ENCODE measurements around the gene ACLY.
"Not testable (repeated sequence)": the region's sequence is repeated elsewhere in the genome, so short reads cannot be mapped to it uniquely, and the experiment has no call there.

The ACLY gene

DNA sequence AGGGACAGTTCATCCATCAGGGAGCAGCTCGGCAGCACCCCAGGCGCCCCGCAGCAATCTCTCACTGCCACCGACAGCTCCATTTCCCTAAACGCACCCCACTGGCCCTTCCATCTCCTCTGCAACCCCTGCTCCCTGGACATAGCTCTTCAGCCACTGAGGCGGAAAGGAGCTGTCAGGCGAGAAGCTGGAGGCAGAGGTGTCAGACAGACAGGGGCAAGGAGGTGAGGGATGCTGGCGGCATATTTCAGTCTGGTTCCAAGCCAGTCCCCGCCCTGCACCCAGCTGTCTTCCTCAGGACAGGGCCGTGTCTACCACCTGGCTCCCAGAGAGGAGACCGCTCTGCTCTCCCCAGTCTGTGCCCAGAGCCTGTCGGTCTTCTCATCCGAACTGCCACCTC is 9.7 kb downstream of the ACLY start:
- no peak for DNase-seq

DNA sequence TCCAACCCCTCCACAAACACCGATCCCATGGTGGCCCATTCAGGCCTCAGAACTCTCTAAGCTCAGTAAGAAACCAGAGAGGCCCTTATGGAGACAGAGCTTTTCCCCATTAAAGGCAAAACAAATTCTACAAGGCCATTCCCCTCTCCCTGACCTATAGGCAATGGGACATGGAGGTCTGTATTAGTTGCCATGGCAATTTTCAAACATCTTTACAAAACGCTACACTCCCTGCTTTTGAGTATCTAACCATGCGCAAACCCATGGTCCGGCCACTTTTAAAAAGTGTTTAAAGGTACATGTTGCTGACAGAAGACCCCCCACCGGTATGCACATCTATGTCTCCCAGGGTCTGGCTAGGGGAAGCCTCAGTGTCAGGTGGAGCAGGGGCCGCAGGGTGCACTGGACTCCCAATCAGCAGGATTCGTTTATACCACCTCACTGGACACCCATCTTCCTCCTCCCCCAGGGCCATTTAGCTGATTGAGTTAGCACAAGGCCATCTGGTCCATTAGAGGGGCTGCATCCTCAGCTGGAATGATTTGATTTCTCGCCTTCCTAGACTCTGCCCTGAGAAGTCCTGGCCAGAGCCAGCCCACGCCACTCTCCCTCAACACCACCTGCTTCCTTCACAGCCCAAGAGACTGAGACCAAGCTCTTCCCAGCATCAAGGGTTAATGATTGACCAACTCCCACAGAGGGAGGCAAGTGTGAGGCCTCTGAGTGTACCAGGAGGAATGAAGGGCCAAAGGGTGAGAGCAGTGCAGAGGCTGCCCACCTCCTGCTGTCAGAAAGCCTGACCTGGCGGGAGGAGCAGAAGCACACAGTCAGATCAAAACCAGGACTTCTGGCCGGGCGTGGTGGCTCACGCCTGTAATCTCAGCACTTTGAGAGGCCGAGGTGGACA is 10.9 kb downstream of the ACLY start:
- DNase-seq, result peak; percentile 82

DNA sequence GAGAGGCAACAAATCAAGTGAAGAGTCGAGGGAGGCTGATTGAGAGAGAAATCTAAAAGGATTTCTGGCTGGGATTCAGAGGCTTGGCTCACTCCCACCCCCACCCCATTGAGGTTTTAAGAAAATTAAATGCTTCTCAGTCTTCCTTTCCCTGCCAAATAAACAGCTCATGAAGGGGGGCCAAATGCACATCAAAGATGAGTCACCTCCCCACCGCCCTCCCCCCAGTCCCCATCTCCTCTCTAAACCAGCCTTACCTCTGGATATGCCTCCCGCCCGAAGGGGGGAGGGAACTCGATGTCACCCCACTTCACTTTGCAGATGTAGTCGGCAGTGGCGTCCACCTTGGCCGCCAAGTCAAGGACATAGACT is 11.6 kb downstream of the ACLY start:
- DNase-seq, result no peak

DNA sequence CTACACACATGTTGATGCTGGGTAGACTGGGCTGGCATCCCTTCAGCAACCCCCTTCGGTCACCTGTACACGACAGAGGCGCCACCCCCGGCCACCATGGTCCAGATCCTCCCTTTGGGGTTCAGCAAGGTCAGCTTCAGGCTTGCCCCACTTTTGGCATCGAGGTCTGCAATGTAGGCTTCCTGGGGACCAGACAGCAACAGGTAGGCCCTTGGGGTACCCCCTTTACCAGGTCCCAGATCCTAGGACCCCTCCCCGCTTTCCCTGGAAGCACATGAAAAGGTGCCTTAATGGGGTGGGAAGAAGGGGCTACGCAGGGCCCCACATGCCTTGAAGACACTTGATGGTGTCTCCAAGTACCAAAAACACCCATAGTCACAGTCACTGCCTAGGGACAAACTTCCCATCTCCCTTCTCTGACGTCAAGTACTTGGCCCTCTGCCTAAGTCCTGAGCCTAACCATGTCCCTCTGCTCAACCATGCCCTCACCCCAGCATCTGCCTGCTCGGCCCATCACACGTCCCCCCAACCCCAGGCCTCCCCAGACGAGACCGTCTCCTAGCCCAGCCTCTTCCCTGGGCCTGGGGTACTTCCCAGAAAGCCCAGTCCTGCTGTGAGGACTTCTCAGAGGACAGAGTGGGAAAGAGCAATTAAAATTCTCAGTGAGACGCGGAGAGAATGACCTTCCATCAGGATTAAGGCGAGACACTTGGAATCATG is 12.1 kb downstream of the ACLY start:
- DNase-seq, result no peak

DNA sequence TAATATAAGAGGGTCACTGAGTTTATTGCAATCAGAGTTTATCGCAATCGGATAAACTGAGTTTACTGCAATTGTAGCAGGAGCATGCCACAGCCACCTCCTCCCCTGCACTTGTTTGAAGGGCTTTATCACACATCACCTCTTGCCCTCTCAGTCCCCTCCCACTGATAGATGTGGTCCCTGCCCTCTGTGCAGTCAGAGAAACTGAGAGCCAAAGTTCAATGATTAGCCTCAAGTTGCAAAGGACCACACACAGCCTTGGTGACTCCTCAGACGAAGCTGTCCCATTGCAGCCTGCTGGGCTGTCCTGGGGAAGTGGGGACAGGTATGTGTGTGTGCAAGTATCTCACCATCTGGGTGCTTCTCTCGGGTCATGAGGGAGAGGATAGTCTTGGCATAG is 13.6 kb downstream of the ACLY start:
- DNase-seq, result no peak

DNA sequence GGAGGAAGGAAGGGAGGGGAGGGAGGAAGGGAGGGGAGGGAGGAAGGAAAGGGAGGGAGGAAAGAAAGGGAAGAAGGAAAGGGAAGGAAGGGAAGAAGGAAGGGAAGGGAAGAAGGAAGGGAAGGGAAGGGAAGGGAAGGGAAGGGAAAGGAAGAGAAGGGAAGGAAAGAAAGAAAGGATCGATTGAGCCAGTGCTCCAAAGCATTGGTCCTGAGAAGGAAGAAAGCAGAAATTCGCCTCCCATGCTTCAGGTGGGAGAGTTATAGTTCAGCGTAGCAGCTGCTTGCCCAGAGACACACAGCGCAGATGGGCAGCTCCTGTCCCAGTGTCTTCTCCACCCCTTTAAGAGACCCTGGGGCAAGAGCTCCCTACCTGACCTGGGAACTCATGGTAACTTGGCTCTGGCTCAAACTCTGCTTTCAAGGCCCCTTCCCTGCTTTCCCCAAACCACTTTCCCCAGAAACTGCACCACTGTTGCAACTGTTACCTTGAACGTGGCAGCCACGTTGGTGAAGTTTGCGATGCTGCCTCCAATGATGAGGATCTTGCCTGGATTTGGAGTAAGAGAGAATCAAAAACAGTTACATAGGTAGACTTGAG is 14.4 kb downstream of the ACLY start:
- DNase-seq, result no peak

DNA sequence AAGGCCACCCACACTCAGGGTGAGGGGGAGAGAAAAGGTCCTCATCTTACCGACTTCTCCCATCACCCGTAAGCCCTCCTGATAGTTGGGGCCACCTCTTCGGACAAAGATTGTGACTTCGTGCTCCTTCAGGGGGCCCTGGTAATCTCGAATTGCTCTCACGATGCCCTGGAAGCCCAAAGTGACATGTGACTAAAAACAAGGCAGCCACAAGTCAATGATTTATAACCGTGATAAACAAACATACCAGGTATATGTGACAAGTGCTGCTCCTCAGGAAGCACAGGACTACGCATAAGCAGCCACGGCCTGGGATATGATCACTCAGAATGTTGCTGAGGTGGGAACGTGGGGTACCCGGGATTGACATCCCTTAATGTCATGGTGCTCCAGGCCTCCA is 17.1 kb downstream of the ACLY start:
- DNase-seq, result no peak

DNA sequence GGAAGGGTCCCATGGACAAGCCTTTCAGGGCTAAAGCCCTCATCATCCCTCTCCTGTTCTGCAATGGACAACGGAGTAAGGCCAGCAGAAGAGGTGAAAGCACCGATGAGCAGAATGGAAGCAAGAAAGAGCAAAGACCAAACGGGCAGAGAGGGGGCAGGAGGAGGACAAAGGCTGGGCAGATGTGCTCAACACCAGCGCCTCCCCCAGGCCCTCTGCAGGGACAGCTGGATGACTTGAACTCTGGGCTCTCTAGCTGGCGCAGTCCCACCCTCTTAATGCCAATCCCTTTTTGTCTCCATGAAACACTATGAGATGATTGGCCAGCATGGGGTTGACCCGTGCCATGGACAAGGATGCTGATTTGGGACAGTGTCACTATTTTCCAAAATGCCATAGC is 22.0 kb downstream of the ACLY start:
- no peak for DNase-seq

DNA sequence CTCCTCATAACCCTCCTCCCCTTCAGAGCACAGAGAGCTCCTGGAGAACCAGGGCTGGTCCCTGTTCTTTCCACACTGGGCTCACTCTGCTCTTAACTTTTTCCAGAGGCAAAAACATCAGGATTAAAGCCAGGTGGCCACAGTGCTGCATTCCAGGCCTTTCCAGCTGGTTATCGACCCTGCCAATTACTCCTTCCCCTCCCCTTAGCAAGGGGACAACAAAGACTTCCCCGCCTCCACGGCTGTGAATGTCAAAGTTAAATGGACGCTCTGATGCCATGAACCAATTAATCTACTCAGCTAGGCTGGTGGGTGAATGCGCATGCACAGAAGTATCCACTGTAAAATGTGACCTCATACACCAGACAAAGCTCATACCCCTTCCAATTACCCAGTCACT is 23.1 kb downstream of the ACLY start:
- DNase-seq, result peak; percentile 79

DNA sequence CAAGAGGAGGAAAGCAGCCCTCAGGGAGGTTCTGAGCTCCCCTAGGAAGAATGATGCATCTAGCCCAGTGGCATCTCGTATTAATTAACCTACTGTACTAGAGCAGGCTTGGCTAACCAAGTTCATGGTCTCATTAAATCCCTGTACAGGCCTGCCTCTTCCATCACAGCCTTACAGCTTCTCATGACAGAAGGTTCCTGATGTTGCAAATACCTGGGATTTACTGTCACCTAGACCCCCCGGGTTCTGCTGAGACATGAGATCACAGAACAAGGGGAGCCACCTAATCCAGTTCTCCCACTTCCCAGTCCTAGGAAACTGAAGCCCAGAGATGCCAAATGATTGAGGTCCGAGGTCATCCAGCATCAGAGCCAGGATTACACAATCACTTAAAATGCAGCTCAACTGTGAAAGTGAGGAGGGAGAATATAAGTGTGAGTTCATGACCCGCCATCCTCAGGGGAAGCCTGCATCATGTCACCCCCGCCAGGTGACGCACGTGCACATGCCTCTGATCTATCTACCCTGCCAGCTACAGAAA is 23.9 kb downstream of the ACLY start:
- peak; percentile 35 for DNase-seq

DNA sequence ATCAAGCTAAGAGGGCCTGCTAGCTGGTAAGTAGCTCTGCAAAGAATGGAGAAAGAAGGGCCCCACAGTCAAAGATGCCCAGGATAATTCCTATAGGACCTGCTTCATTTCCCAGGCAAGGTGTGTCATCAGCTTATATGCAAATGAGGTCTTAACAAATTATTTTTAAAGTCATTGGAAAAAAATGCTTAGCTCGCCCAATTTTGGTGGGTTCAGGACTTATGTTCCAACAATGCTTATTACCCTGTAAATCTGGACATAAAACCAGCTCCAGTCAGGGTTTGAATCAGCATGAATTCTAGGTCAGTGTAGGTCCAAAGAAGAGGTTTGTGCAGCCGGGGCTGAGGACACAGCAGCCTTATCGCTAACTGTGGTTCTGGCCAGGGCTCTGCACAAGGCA is 25.4 kb downstream of the ACLY start:
- no peak for DNase-seq

DNA sequence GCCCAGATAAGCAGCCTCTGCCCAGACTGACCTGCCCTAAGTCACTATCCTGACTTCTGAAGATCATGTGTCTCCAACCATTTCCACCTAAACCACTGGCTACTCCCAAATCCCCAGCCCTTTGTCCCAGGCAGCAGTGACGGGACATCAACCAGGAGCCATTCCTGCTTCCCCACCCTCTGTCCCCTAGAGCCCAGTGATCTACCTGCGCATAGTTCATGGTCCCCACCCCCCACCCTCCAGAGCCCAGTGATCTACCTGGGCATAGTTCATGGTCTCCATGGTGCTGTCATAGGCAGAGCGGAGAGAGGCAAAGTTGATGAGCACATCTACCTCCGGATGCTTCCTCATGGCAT is 26.8 kb downstream of the ACLY start:
- no peak for DNase-seq

DNA sequence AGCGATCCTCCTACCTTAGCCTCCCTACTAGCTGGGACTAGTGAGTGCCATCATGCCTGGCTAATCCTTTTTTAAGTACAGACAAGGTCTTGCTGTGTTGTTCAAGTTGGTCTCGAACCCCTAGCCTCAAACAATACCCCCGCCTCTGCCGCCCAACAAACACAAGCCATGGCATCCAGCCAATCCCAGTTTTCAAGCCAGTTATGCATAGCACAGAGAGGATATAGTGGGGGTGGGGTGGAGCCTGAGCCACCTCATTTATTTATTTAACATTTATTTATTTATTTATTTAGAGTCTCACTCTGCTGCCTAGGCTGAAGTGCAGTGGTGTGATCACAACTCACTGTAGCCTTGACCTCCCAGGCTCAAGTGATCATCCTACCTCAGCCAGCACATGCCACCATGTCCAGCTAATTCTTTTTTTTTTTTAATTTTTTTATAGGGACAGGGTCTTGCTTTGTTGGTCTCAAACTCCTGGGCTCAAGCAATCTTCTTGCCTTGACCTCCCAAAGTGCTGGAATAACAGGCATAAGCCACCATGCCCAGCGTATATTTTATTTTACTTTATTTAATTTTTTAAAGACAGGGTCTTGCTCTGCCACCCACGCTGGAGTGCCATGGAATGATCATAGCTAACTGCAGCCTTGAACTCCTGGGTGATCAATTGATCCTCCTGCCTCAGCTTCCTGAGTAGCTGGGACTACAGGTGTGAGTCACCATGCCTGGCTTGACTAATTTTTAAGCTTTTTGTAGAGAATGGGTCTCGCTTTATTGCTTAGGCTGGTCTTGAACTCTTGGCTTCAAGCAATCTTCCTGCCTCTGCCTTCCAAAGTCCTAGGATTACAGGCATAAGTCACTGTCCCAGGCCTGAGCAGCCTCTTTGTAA is 27.4 kb downstream of the ACLY start:
- no peak for DNase-seq

DNA sequence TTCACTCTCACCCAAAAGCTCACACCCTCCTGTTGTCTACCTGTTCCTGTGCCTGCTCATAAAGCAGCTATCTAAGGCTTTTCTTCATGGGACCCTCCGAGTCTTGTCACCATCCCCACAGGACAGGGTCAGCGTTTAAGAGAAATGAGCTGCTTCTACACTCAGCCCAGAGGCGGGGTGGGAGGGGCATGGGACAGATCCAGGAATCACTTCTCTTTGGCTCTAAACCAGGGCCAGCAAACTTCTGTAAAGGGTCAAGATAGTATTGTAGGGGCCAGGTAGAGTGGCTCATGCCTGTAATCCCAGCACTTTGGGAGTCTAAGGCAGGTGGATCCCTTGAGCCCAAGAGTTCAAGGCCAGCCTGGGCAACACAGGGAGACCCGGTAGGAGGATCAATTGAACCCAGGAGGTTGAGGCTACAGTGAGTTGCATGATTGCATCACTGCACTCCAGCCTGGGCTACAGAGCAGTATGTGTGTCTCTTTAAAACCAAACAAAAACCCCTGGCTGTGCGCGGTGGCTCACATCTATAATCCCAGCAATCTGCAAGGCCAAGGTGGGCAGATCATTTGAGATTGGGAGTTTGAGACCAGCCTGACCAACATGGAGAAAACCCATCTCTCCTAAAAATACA is 30.3 kb downstream of the ACLY start:
- no peak for DNase-seq

DNA sequence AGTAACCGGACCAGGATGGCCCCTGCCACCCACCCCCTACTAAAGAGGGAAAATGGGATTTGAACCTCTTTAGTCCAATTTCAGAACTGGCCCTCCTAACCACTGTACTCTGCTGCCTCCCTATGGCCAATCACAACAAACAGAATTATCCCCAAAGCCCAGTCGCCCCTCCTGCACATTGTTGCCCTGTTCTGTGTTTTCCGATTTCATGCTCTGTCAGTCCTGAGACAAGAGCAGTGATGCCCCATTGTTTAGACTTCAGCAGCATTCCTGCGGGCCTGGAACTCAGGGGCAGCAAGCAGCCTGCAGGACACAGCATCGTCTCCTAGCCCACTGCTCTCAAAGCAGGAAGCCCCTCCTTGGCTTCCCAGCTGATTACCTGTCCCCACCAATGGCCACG is 33.0 kb downstream of the ACLY start:
- peak; percentile 87 for DNase-seq

DNA sequence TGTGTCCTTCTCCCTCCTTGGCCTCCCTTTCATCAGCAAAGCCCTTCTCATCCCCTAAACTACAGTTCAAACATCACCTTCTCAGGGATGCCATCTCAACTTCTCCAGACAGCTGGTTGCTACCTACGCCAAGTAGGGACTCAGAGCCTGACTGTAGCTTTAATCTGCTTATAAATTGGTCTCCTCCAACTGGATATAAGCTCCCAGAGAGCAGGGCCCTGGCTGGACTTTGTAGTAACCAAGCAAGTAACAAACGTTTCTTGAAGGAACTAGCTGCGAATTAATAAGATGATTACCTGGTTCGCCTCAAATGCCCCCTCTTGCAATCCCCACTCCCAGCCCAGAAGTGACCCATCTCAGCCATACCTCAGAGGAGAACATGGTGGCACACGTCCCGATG is 36.0 kb downstream of the ACLY start:
- no peak for DNase-seq

DNA sequence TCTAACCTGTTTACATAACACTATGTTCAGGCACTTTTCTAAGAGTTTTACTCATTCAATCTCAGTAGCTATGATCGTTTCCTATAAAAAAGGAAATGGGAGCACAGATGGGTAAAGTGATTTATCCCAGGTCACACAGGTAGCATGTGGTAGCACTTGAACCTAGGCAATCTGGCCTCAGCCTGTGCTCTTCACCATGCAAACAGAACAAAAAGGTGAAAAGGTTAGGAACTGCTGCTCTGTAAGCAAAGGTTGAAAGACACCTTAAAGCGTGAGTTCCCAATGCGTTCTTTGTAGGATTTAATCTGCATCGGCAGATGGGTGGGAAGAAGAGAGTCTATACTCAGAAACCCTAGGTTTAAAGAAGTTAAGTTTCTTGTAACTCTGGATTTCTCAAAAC is 38.6 kb downstream of the ACLY start:
- no peak for DNase-seq

DNA sequence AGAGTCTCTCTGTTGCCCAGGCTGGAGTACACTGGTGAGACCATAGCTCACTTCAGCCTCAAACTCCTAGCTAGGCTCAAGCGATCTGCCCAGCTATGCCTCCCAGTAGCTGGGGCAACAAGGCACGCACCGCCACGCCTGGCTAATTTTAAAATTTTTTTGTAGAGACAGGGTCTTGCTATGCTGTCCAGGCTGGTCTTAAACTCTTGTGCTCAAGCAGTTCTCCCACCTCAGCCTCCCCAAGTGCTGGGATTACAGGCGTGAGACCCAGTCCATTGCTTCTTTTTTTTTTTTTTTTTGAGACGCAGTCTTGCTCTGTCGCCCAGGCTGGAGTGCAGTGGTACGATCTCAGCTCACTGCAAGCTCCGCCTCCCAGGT is 44.5 kb downstream of the ACLY start:
- DNase-seq, result not testable (repeated sequence)

DNA sequence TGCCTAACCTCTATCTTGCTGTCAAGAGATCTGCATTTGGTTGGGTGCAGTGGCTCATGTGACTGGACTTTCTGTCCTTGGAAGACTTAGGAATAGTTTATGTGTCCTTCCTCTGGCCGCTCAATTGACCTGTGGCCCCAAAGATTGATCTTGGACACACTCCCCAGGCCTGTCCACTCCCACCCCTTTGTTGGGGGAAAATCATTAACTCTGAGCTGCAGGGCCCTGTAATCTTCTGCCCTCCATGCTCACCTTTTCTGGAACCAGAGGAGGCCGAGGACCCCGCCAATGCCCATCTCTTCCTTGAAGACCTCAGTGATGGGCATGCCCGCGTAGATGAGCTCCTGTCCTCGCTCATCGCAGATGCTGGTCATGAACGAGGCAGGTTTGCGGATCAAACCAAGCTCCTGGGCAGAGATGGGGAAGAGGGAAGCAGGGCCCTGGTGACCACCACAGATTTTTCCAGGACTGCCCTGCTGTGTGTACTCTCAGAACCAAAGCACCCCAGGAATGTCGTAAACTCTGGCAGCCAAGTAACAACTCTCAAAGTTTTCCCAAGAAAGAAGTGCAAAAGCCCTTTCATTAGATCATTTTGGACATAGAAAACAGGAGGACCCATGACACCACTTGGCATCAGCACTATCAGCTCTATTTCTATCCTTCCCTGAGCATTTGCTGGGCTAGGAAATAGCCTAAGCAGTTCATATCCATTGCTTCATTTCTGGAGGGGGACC is 45.0 kb downstream of the ACLY start:
- DNase-seq, result no peak

DNA sequence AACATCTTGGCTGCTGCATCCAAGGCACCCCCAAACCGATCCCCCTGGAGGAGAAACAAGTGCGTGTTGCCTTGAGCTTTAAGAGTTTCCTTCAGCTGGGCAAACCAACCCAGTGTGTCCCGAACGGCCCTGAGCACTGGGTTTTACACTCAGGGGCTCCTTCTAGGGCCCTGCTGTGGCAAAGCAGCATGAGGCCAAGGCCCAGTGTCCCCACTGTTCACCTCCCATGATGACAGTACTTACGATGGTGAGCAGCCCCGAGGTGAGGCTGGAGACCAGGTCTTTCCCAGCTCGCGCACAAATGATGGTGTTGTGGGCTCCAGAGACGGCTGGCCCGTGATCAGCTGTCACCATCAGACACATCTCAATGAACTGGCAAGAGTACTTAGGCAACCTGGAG is 47.0 kb downstream of the ACLY start:
- no peak for DNase-seq

DNA sequence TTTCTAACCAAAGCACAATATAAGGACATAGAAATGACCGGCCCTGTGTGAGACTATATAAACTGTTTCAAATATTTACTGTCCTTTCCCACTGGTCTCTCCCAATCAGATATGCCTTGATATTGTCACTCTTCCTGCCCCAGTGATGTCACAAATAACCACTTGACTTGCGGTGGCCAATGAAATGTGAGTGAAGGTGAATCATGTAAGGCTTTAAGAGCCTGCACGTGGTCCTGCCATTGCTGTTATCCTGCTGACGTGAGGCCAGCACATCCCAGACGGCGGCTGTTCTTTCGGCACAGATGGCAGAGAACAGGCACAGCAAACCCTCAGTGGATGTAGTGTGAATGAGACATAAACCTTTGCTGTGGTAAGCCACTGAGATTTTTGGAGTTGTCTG is 48.1 kb downstream of the ACLY start:
- DNase-seq, result no peak

DNA sequence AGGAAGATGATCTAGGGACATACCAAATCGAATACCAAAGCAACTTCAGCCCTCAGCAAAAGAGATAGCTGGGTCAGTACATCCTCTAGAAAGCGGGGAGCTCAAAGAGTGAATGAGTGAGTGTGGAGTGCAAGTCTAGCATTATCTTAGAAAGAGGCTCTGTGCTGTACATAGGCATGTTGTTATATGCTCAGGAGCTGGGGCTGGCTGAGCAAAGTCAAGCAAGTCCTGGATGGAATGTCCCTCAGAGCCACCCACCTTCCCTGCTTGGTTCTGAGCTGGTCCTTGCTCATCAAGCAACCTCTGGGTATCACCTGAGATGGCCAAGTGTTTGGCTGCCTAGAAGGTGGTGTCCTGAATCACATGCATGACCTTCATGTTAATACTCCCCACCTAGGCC is 48.7 kb downstream of the ACLY start:
- no peak for DNase-seq

Data from eye (tissue), 1 donor.